Adrenal gland (tissue), 5 donors: Measurements from ENCODE around the gene MTOR.

Experiments used
- POLR2A ChIP-seq, 2 donors: fragments of 450-650 bp; IDR thresholded peaks; one replicate each; pipeline ENCODE4 v1.6.1; 2017; ENCODE audit warnings: antibody characterized with exemption in 2 of 2, mild to moderate bottlenecking in 2 of 2, moderate library complexity in 1 of 2
- TF ChIP-seq, protein P1 (sequence below), 6 experiments: fragments of 450-650 bp in 4 of 6; fragments of 200-600 bp in 2 of 6; sonication (generic) in 1 of 6; IDR thresholded peaks; 1 replicate in 5 of 6; 2 replicates in 1 of 6; pipeline versions ENCODE4 v1.5.1 to v1.8.0; 2016 to 2021; ENCODE audit warnings: antibody characterized with exemption in 6 of 6, mild to moderate bottlenecking in 2 of 6, moderate library complexity in 1 of 6
- donor health status: DM: no; HTN: no; CAD: no.

DNA sequence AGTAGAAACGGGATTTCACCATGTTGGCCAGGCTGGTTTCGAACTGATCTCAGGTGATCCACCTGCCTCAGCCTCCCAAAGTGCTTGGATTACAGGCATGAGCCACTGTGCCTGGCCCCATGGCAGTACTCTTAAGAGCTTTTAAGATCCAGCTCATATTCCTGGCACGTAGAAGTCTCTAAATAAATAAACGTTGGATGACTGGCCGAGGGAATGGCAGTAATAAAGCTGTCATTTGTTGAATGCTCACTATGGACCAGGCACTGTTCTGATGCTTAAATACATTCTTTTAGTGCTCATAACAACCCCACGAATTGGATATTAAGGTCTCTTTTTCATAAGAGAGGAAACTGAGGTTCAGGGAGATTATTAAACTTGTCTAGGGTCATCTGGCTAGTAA is 31.5 kb upstream of the MTOR start:
- TF ChIP-seq, protein P1, sequence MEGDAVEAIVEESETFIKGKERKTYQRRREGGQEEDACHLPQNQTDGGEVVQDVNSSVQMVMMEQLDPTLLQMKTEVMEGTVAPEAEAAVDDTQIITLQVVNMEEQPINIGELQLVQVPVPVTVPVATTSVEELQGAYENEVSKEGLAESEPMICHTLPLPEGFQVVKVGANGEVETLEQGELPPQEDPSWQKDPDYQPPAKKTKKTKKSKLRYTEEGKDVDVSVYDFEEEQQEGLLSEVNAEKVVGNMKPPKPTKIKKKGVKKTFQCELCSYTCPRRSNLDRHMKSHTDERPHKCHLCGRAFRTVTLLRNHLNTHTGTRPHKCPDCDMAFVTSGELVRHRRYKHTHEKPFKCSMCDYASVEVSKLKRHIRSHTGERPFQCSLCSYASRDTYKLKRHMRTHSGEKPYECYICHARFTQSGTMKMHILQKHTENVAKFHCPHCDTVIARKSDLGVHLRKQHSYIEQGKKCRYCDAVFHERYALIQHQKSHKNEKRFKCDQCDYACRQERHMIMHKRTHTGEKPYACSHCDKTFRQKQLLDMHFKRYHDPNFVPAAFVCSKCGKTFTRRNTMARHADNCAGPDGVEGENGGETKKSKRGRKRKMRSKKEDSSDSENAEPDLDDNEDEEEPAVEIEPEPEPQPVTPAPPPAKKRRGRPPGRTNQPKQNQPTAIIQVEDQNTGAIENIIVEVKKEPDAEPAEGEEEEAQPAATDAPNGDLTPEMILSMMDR (IDR thresholded peaks at IDR 0.05): no peak
- TF ChIP-seq POLR2A (IDR thresholded peaks at IDR 0.05): no peak
